ENCODE data around the gene FAM83B. TPM values are rescaled to one million over a fixed set of nuclear protein-coding genes. Genes with fewer than 3 reads are reported as not detected.
"Not testable (repeated sequence)": the region's sequence is repeated elsewhere in the genome, so short reads cannot be mapped to it uniquely, and the experiment has no call there.

The FAM83B gene
- total and polyA plus RNA-seq, 2 of the 13 experiments (the other 11 are each of a cell fraction or from before 2014, with no cell fraction given) = not detected

DNA sequence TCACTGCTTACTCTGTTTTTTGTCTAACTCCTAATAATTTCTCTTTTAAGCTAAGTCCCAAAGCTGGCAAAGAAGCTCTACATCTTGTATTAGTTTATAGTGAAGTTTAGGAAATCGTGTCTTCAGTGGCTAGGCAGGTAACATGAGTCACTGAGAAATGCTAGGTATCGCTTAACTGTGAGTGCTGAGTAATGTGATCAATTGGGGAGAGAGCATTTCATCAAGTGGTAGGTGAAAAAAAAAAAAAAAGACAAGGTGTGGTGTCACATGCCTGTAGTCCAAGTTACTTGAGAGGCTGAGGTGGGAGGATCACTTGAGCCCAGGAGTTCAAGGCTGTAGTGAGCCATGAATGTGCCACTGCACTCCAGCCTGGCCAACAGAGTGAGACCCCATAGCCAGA, 125.3 kb downstream of the FAM83B start:
- POLR2A ChIA-PET = no interaction called here
- H3K9me3 ChIP-seq (ENCODE audit: low read length) = no peaks in the 10 kb centered on the region
- intact Hi-C loops (cut with micrococcal nuclease; ENCODE audit: unreplicated experiment) = no loop called here
- no peaks in the 10 kb centered on the region for H3K36me3 ChIP-seq (replicated peaks in 1 of 2; ENCODE audit: control insufficient read depth in 1 of 2, insufficient read depth in 2 of 2, low read length in 2 of 2)
- CTCF ChIA-PET (ENCODE audit: low intra/inter-chr PET ratio, low total read pairs) = no interaction called here
- no TSS peak for BruUV-seq (replicated peaks)
- DNase-seq (ENCODE audit: low spot score) = no peak
- no peak for ATAC-seq
- H3K4me1 ChIP-seq (ENCODE audit: insufficient read depth, low read length) = no peaks in the 10 kb centered on the region
- no peak for FAIRE-seq
- TF ChIP-seq NRL (CRISPR knock-in tag; IDR thresholded peaks at IDR 0.05; ENCODE audit: borderline replicate concordance) (no peak), MEF2D (CRISPR knock-in tag; IDR thresholded peaks at IDR 0.05) (no peak), ZIK1 (CRISPR knock-in tag; IDR thresholded peaks at IDR 0.05; ENCODE audit: borderline replicate concordance, low read depth) (no peak), NAIF1 (CRISPR knock-in tag; IDR thresholded peaks at IDR 0.05; ENCODE audit: borderline replicate concordance) (no peak)
- TF ChIP-seq, protein P1, sequence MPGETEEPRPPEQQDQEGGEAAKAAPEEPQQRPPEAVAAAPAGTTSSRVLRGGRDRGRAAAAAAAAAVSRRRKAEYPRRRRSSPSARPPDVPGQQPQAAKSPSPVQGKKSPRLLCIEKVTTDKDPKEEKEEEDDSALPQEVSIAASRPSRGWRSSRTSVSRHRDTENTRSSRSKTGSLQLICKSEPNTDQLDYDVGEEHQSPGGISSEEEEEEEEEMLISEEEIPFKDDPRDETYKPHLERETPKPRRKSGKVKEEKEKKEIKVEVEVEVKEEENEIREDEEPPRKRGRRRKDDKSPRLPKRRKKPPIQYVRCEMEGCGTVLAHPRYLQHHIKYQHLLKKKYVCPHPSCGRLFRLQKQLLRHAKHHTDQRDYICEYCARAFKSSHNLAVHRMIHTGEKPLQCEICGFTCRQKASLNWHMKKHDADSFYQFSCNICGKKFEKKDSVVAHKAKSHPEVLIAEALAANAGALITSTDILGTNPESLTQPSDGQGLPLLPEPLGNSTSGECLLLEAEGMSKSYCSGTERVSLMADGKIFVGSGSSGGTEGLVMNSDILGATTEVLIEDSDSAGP (CRISPR knock-in tag; IDR thresholded peaks at IDR 0.05; ENCODE audit: borderline replicate concordance) = no peak
- TF ChIP-seq, protein P2, sequence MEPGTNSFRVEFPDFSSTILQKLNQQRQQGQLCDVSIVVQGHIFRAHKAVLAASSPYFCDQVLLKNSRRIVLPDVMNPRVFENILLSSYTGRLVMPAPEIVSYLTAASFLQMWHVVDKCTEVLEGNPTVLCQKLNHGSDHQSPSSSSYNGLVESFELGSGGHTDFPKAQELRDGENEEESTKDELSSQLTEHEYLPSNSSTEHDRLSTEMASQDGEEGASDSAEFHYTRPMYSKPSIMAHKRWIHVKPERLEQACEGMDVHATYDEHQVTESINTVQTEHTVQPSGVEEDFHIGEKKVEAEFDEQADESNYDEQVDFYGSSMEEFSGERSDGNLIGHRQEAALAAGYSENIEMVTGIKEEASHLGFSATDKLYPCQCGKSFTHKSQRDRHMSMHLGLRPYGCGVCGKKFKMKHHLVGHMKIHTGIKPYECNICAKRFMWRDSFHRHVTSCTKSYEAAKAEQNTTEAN (CRISPR knock-in tag; conservative IDR thresholded peaks at IDR 0.05) = no peak
- no peak overlapping the region for H3K4me2 ChIP-seq (ENCODE audit: low read depth, low read length)
- H3K27ac ChIP-seq (ENCODE audit: extremely low read length, insufficient read depth, low read length) = no peak overlapping the region
- no peak overlapping the region for H2AFZ ChIP-seq (ENCODE audit: low read length)
- WGBS (ENCODE audit: low lambda C conversion rate) = 2% methylated on average over 2 of the region's 2 CpGs
- H4K20me1 ChIP-seq (ENCODE audit: insufficient read depth, low read length) = no peaks in the 10 kb centered on the region
- H3K9ac ChIP-seq (ENCODE audit: insufficient read depth, low read depth, low read length) = no peak overlapping the region
- no peak overlapping the region for H3K4me3 ChIP-seq (replicated peaks in 1 of 3; ENCODE audit: insufficient read depth in 1 of 3, low read depth in 2 of 3, low read length in 3 of 3)
- H3K79me2 ChIP-seq (ENCODE audit: insufficient read depth, low read length) = no peaks in the 10 kb centered on the region
- H3K27me3 ChIP-seq (ENCODE audit: control insufficient read depth in 1 of 2, insufficient read depth in 2 of 2, low read length in 2 of 2) = no peaks in the 10 kb centered on the region; a peak in 1 of 5 replicates
- in situ Hi-C loops (cut with HindIII; ENCODE audit: extremely low pct_ligation_motif_present, low pct_unique_long_range_greater_than_20kb) = no loop called here

DNA sequence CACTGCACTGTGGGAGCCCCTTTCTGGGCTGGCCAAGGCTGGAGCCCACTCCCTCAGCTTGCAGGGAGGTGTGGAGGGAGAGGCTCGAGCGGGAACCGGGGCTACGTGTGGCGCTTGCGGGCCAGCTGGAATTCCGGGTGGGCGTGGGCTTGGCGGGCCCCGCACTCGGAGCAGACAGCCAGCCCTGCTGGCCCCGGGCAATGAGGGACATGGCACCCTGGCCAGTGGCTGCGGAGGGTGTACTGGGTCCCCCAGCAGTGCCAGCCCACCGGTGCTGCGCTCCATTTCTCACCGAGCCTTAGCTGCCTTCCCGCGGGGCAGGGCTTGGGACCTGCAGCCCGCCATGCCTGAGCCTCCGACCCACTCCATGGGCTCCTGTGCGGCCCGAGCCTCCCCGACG, 132.6 kb downstream of the FAM83B start:
- intact Hi-C loops (cut with micrococcal nuclease; ENCODE audit: unreplicated experiment); CTCF ChIA-PET (ENCODE audit: low intra/inter-chr PET ratio, low total read pairs); BruUV-seq (replicated peaks); H3K4me2 ChIP-seq (ENCODE audit: low read depth, low read length); H3K36me3 ChIP-seq (replicated peaks in 1 of 2; ENCODE audit: control insufficient read depth in 1 of 2, insufficient read depth in 2 of 2, low read length in 2 of 2); H3K27me3 ChIP-seq (ENCODE audit: control insufficient read depth in 1 of 2, insufficient read depth in 2 of 2, low read length in 2 of 2); H2AFZ ChIP-seq (ENCODE audit: low read length); ATAC-seq; DNase-seq (ENCODE audit: low spot score); H3K4me3 ChIP-seq (replicated peaks in 1 of 3; ENCODE audit: insufficient read depth in 1 of 3, low read depth in 2 of 3, low read length in 3 of 3); POLR2A ChIA-PET; in situ Hi-C loops (cut with HindIII; ENCODE audit: extremely low pct_ligation_motif_present, low pct_unique_long_range_greater_than_20kb); FAIRE-seq; H3K27ac ChIP-seq (ENCODE audit: extremely low read length, insufficient read depth, low read length); H3K4me1 ChIP-seq (ENCODE audit: insufficient read depth, low read length); H4K20me1 ChIP-seq (ENCODE audit: insufficient read depth, low read length); H3K79me2 ChIP-seq (ENCODE audit: insufficient read depth, low read length); H3K9ac ChIP-seq (ENCODE audit: insufficient read depth, low read depth, low read length); H3K9me3 ChIP-seq (ENCODE audit: low read length): not testable (repeated sequence)
- WGBS (ENCODE audit: low lambda C conversion rate) = 47% methylated on average over 14 of the region's 24 CpGs

All from HepG2 (cell line).